Vagina (tissue), 2 donors: ENCODE measurements around the gene PAMR1.

ENCODE experiments used
- CTCF ChIP-seq, 3 experiments: fragments of 450-650 bp in 2 of 3; fragments of 200-600 bp in 1 of 3; sonication (generic) in 1 of 3; IDR thresholded peaks; one replicate each; pipeline ENCODE4 v1.5.1; 2017 to 2019; ENCODE audit warnings: antibody characterized with exemption in 3 of 3, mild to moderate bottlenecking in 2 of 3, moderate library complexity in 2 of 3
- POLR2A ChIP-seq, 2 donors: fragments of 450-650 bp; IDR thresholded peaks; one replicate each; pipeline ENCODE4 v1.6.1; 2017; ENCODE audit warnings: antibody characterized with exemption in 2 of 2, mild to moderate bottlenecking in 2 of 2, moderate library complexity in 2 of 2
- POLR2AphosphoS5 ChIP-seq, 2 donors: sonication (generic); formaldehyde crosslinking; IDR thresholded peaks; one replicate each; pipeline ENCODE4 v1.9.0; 2017; ENCODE audit warnings: antibody characterized with exemption in 2 of 2, mild to moderate bottlenecking in 2 of 2, low read depth in 1 of 2; ENCODE audit not compliant: insufficient read depth in 1 of 2

GRCh38 chr11:35419184-35419829, 106.1 kb downstream of the PAMR1 start, which contains the start of gene SLC1A2:
- TF ChIP-seq CTCF (IDR thresholded peaks at IDR 0.05) (no peak), POLR2AphosphoS5 (IDR thresholded peaks at IDR 0.05; ENCODE audit: insufficient read depth in 1 of 2, low read depth in 1 of 2) (no peak), POLR2A (IDR thresholded peaks at IDR 0.05) (no peak)
